Neural cell (in vitro differentiated cells): ENCODE measurements around the gene SPINK2. TPM values are rescaled to one million over a fixed set of nuclear protein-coding genes. Genes with fewer than 3 reads are reported as not detected.

ENCODE experiments used
- H2AFZ ChIP-seq: fragments of 200-600, 300-800 bp; sonication (generic), shearing (Covaris generic); 2 replicates; pipeline ENCODE4 v1.6.0; 2014; ENCODE audit warnings: low read depth, mild to moderate bottlenecking, antibody characterized with exemption, low read length, moderate library complexity
- H3F3A ChIP-seq: fragments of 200-600 bp; shearing (Covaris generic); 2 replicates; pipeline ENCODE4 v1.6.1; 2016; ENCODE audit warnings: mild to moderate bottlenecking, moderate library complexity, mixed read lengths, antibody characterized with exemption, low read length; ENCODE audit not compliant: insufficient read depth, poor library complexity, severe bottlenecking
- H3K27ac ChIP-seq: fragments of 200-600, 300-800 bp; sonication (generic), shearing (Covaris generic); 2 replicates; pipeline ENCODE4 v1.5.1; 2014; ENCODE audit warnings: mild to moderate bottlenecking, low read length, moderate library complexity
- H3K27me3 ChIP-seq: fragments of 300-800, 200-600 bp; sonication (generic), shearing (Covaris generic); 2 replicates; pipeline ENCODE4 v1.6.0; 2014; ENCODE audit warnings: mild to moderate bottlenecking, low read depth, low read length, moderate library complexity; ENCODE audit not compliant: insufficient read depth
- H3K36me3 ChIP-seq: fragments of 300-800, 200-600 bp; sonication (generic), shearing (Covaris generic); 2 replicates; pipeline ENCODE4 v1.5.1; 2014; ENCODE audit warnings: mild to moderate bottlenecking, antibody characterized with exemption, low read length, moderate library complexity; ENCODE audit not compliant: insufficient read depth
- H3K4me2 ChIP-seq: fragments of 300-800, 200-600 bp; sonication (generic), shearing (Covaris generic); 2 replicates; pipeline ENCODE4 v1.6.0; 2014; ENCODE audit warnings: mild to moderate bottlenecking, low read length
- H3K4me3 ChIP-seq: fragments of 300-800, 200-600 bp; sonication (generic), shearing (Covaris generic); 2 replicates; pipeline ENCODE4 v1.5.1; 2014; ENCODE audit warnings: mild to moderate bottlenecking, low read length, moderate library complexity
- H3K79me2 ChIP-seq: fragments of 200-600 bp; shearing (Covaris generic); replicated peaks from 2 replicates; pipeline ENCODE4 v1.6.0; 2014; ENCODE audit warnings: mild to moderate bottlenecking, low read length, moderate library complexity; ENCODE audit not compliant: insufficient read depth
- H3K9ac ChIP-seq: fragments of 300-800, 200-600 bp; sonication (generic), shearing (Covaris generic); 2 replicates; pipeline ENCODE4 v1.6.1; 2016; ENCODE audit warnings: mild to moderate bottlenecking, low read length, mixed read lengths
- H3K9me2 ChIP-seq: fragments of 200-600 bp; shearing (Covaris generic); 2 replicates; pipeline ENCODE4 v1.6.1; 2016; ENCODE audit warnings: mild to moderate bottlenecking, low read length, mixed read lengths; ENCODE audit not compliant: insufficient read depth
- H3K9me3 ChIP-seq: fragments of 200-600, 300-800 bp; sonication (generic), shearing (Covaris generic); 2 replicates; pipeline ENCODE4 v1.6.1; 2016; ENCODE audit warnings: mild to moderate bottlenecking, mixed run types, low read length, moderate library complexity, mixed read lengths
- H4K20me1 ChIP-seq: fragments of 200-600 bp; shearing (Covaris generic); 2 replicates; pipeline ENCODE4 v1.6.1; 2016; ENCODE audit warnings: mild to moderate bottlenecking, mixed run types; ENCODE audit not compliant: insufficient read depth
- EP300 ChIP-seq: fragments of 450-650 bp; conservative IDR thresholded peaks from 2 replicates; pipeline ENCODE4 v1.6.1; 2014; ENCODE audit warnings: antibody characterized with exemption, mild to moderate bottlenecking, moderate library complexity; ENCODE audit not compliant: poor library complexity, severe bottlenecking
- EZH2 ChIP-seq: fragments of 200-600, 300-800 bp; shearing (Covaris generic), sonication (generic); IDR thresholded peaks from 2 replicates; pipeline ENCODE4 v1.6.1; 2014; ENCODE audit warnings: antibody characterized with exemption, low read length, borderline replicate concordance, mild to moderate bottlenecking; ENCODE audit not compliant: insufficient read depth, poor library complexity, severe bottlenecking
- MXI1 ChIP-seq: fragments of 450-650 bp; conservative IDR thresholded peaks from 2 replicates; pipeline ENCODE4 v1.6.1; 2014; ENCODE audit warnings: antibody characterized with exemption, mild to moderate bottlenecking; ENCODE audit not compliant: poor library complexity, severe bottlenecking
- POLR2AphosphoS5 ChIP-seq: IDR thresholded peaks from 2 replicates; pipeline ENCODE4 v1.6.1; 2012
- RAD21 ChIP-seq: fragments of 450-650 bp; conservative IDR thresholded peaks from 2 replicates; pipeline ENCODE4 v1.6.1; 2014; ENCODE audit warnings: antibody characterized with exemption, mild to moderate bottlenecking, moderate library complexity
- SMC3 ChIP-seq: fragments of 450-650 bp; conservative IDR thresholded peaks from 2 replicates; pipeline ENCODE4 v1.6.1; 2014; ENCODE audit warnings: antibody characterized with exemption, mild to moderate bottlenecking, moderate library complexity; ENCODE audit not compliant: poor library complexity
- TAF1 ChIP-seq: IDR thresholded peaks from 2 replicates; pipeline ENCODE4 v1.6.1; 2012; ENCODE audit warnings: low read depth
- polyA plus RNA-seq: library from polyadenylated mRNA; depleted of rRNA; stranded (reverse); fragments of >200 nt; gene quantifications from 2 replicates; pipeline ENCODE4 v1.2.3, GENCODE V29; 2014
- TF ChIP-seq, protein P1 (sequence below): IDR thresholded peaks from 2 replicates; pipeline ENCODE4 v1.6.1; 2012; ENCODE audit warnings: borderline replicate concordance
- TF ChIP-seq, protein P2 (sequence below): fragments of 450-650 bp; IDR thresholded peaks from 2 replicates; pipeline ENCODE4 v1.5.1; 2014; ENCODE audit warnings: antibody characterized with exemption, mild to moderate bottlenecking, moderate library complexity; ENCODE audit not compliant: poor library complexity, severe bottlenecking

SPINK2 gene
- polyA plus RNA-seq, 1 donor from 2014 or later, result 1.4 TPM

DNA sequence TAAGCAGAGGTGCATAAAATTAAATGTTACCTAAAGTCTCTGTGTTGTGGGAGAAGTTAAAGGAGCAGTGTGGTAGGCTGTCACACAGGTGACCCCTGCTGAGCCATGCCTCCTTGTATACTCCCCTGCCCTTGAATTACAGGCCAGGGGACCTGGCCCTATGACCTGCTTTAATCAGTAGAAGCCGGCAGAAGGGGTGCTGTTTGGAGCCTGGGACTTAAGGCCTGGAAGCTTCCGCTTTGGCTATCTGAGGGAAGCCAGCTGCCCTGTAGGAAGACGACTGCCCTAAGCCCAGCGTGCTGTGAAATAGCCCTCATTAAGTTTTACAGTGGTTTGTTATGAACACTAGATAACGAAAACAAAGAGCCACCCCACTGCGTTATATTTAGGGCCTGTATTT is 34.1 kb downstream of the SPINK2 start:
- Histone ChIP-seq H3K9me3 (no peaks in the 10 kb centered on the region), H3K9ac (no peak overlapping the region), H4K20me1 (no peaks in the 10 kb centered on the region), H3K27ac (no peak overlapping the region), H2AFZ (no peak overlapping the region), H3K27me3 (no peaks in the 10 kb centered on the region), H3F3A (no peaks in the 10 kb centered on the region), H3K9me2 (no peaks in the 10 kb centered on the region), H3K79me2 (no peaks in the 10 kb centered on the region), H3K4me3 (no peak overlapping the region), H3K36me3 (no peaks in the 10 kb centered on the region), H3K4me2 (no peak overlapping the region)
- TF ChIP-seq RAD21 (no peak), EZH2 (no peak), TAF1 (no peak), POLR2AphosphoS5 (no peak), MXI1 (no peak), EP300 (no peak), SMC3 (no peak)
- TF ChIP-seq, protein P1, sequence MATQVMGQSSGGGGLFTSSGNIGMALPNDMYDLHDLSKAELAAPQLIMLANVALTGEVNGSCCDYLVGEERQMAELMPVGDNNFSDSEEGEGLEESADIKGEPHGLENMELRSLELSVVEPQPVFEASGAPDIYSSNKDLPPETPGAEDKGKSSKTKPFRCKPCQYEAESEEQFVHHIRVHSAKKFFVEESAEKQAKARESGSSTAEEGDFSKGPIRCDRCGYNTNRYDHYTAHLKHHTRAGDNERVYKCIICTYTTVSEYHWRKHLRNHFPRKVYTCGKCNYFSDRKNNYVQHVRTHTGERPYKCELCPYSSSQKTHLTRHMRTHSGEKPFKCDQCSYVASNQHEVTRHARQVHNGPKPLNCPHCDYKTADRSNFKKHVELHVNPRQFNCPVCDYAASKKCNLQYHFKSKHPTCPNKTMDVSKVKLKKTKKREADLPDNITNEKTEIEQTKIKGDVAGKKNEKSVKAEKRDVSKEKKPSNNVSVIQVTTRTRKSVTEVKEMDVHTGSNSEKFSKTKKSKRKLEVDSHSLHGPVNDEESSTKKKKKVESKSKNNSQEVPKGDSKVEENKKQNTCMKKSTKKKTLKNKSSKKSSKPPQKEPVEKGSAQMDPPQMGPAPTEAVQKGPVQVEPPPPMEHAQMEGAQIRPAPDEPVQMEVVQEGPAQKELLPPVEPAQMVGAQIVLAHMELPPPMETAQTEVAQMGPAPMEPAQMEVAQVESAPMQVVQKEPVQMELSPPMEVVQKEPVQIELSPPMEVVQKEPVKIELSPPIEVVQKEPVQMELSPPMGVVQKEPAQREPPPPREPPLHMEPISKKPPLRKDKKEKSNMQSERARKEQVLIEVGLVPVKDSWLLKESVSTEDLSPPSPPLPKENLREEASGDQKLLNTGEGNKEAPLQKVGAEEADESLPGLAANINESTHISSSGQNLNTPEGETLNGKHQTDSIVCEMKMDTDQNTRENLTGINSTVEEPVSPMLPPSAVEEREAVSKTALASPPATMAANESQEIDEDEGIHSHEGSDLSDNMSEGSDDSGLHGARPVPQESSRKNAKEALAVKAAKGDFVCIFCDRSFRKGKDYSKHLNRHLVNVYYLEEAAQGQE, result no peak
- TF ChIP-seq, protein P2, sequence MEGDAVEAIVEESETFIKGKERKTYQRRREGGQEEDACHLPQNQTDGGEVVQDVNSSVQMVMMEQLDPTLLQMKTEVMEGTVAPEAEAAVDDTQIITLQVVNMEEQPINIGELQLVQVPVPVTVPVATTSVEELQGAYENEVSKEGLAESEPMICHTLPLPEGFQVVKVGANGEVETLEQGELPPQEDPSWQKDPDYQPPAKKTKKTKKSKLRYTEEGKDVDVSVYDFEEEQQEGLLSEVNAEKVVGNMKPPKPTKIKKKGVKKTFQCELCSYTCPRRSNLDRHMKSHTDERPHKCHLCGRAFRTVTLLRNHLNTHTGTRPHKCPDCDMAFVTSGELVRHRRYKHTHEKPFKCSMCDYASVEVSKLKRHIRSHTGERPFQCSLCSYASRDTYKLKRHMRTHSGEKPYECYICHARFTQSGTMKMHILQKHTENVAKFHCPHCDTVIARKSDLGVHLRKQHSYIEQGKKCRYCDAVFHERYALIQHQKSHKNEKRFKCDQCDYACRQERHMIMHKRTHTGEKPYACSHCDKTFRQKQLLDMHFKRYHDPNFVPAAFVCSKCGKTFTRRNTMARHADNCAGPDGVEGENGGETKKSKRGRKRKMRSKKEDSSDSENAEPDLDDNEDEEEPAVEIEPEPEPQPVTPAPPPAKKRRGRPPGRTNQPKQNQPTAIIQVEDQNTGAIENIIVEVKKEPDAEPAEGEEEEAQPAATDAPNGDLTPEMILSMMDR, result no peak

DNA sequence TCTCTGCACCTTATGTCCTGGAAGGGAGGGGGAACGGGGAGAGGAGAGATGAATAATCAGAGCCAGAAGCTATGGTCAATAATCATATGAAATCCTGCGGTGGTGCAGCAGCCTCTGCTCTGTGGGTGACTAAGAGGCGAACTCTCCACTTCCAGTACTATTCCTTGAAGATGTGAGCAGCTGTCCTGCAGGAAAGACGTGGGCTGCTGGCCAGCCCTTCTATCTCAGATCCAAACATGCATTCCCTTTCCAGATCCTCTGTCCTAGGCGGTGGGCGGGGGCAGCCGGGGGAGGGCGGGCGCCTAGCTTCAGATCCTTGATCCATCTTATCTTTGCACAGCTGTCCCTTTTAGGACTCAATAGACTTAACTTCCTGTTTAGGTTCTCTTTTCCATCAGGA is 34.5 kb downstream of the SPINK2 start:
- no peak overlapping the region for H3K4me2 ChIP-seq

More for the DNA sequence above, 34.5 kb downstream of the SPINK2 start:
- H2AFZ ChIP-seq, result no peak overlapping the region
- H4K20me1 ChIP-seq, result no peaks in the 10 kb centered on the region
- TF ChIP-seq EP300, result no peak
- no peak for TF ChIP-seq EZH2
- no peak for TF ChIP-seq TAF1
- no peaks in the 10 kb centered on the region for H3K9me3 ChIP-seq
- H3F3A ChIP-seq, result no peaks in the 10 kb centered on the region
- H3K27me3 ChIP-seq, result no peaks in the 10 kb centered on the region
- no peak overlapping the region for H3K27ac ChIP-seq
- no peaks in the 10 kb centered on the region for H3K79me2 ChIP-seq
- H3K4me3 ChIP-seq, result no peak overlapping the region
- H3K36me3 ChIP-seq, result no peaks in the 10 kb centered on the region
- no peak overlapping the region for H3K9ac ChIP-seq
- H3K9me2 ChIP-seq, result no peaks in the 10 kb centered on the region
